Psoas muscle (tissue), 8 donors: ENCODE results near the gene GNB5. TPM values are rescaled to one million over a fixed set of nuclear protein-coding genes. Genes with fewer than 3 reads are reported as not detected.

ENCODE experiments used
- ATAC-seq, 4 donors: fragments of 200-7000 bp; cut with Tn5 transposase; one replicate each; pipeline ENCODE4 v1.9.1; 2020; ENCODE audit warnings: moderate library complexity in 3 of 4, mild to moderate bottlenecking in 2 of 4
- DNase-seq, 2 donors: peaks; one replicate each; pipeline ENCODE4 v3.0.0-alpha.2; 2020
- H3K27ac ChIP-seq: fragments of 200-600 bp; one replicate; pipeline ENCODE4 v1.8.0; 2022
- H3K27me3 ChIP-seq, 3 donors: fragments of 200-600 bp in 1 of 3; one replicate each; pipeline versions ENCODE4 v1.6.1 to v1.8.0; 2013 to 2022; ENCODE audit warnings: low read length in 2 of 3, mild to moderate bottlenecking in 2 of 3, moderate library complexity in 1 of 3; ENCODE audit not compliant: insufficient read depth in 3 of 3
- H3K36me3 ChIP-seq, 2 donors: fragments of 200-600 bp in 1 of 2; one replicate each; pipeline versions ENCODE4 v1.6.1 to v1.8.0; 2013 to 2022; ENCODE audit warnings: low read depth in 1 of 2, mild to moderate bottlenecking in 1 of 2, moderate library complexity in 1 of 2; ENCODE audit not compliant: insufficient read depth in 1 of 2
- H3K4me1 ChIP-seq: fragments of 200-600 bp; one replicate; pipeline ENCODE4 v1.8.0; 2022
- H3K4me3 ChIP-seq: fragments of 200-600 bp; one replicate; pipeline ENCODE4 v1.8.0; 2022; ENCODE audit warnings: mild to moderate bottlenecking
- H3K9me3 ChIP-seq: fragments of 200-600 bp; one replicate; pipeline ENCODE4 v1.8.0; 2022
- CTCF ChIP-seq: fragments of 200-600 bp; IDR thresholded peaks from one replicate; pipeline ENCODE4 v1.8.0; 2022; ENCODE audit warnings: antibody characterized with exemption
- WGBS, 3 donors: extraction: QIAGEN DNeasy Blood & Tissue Kit; methylation state at CpG; one replicate each; pipeline versions ENCODE4 v1.1.6 to v1.1.7; 2013; 5-methylcytosine and 5-hydroxymethylcytosine counted together
- intact Hi-C, 2 donors: fragments of 100-400 bp; cut with DNase I; formaldehyde crosslinking; loops; one replicate each; pipeline versions ENCODE4 v1.11.0 to v1.14.2; 2022
- polyA plus RNA-seq, 3 donors: library from polyadenylated mRNA; stranded (reverse); fragments of 200-250 nt; gene quantifications; one replicate each; pipeline ENCODE4 v1.2.3, GENCODE V29; 2013
- total RNA-seq, 4 donors: library from RNA; stranded (reverse); fragmentation: NEBNext Ultra II Directional in 2 of 4; extraction: Animal tissue kit (Norgen Biotek cat#: 25700) in 2 of 4; gene quantifications; one replicate each; pipeline versions ENCODE4 v1.2.1 to v1.2.4, GENCODE V29; 2021 to 2023
- donor health status: healthy with polysubstance abuse.
- donor health status: DM: no; HTN: no; CAD: no; lungs with moderate emphysema.
- donor health status: Bipolar disorder and iron deficiency.
- donor health status: healthy.
- donor health status: DM: yes; HTN: yes; CAD: no.
- donor health status: DM: no; HTN: no; CAD: no.
- donor health status: DM: no; HTN: no; CAD: no.
- donor health status: DM: yes; HTN: yes; CAD: no.

GNB5 gene
- total and polyA plus RNA-seq, 7 donors = 0.86 to 2.5 (median 1.4) TPM

- ATAC-seq (no peak), DNase-seq (no peak)
- 96 to 97% (median 96%) methylated on average over 13 of the region's 13 CpGs for WGBS, 3 donors
- H3K4me1 ChIP-seq = no peaks in the 10 kb centered on the region
- no peak overlapping the region for H3K4me3 ChIP-seq
- no peak overlapping the region for H3K27ac ChIP-seq
- no peaks in the 10 kb centered on the region for H3K36me3 ChIP-seq
- intact Hi-C loops = no loop called here
- H3K27me3 ChIP-seq = no peaks in the 10 kb centered on the region
- no peak for TF ChIP-seq CTCF
- no peaks in the 10 kb centered on the region for H3K9me3 ChIP-seq
Measured at GRCh38 chr15:52161406-52161966, 29.7 kb downstream of the GNB5 start.

GRCh38 chr15:52159645-52160044 is 31.5 kb downstream of the GNB5 start:
- WGBS, 3 donors = 97 to 100% (median 98%) methylated on average over 3 of the region's 3 CpGs
- Histone ChIP-seq H3K36me3 (no peaks in the 10 kb centered on the region), H3K9me3 (no peaks in the 10 kb centered on the region), H3K4me1 (no peaks in the 10 kb centered on the region), H3K27ac (no peak overlapping the region), H3K4me3 (no peak overlapping the region), H3K27me3 (no peaks in the 10 kb centered on the region)
- intact Hi-C loops = no loop called here
- ATAC-seq = no peak
- TF ChIP-seq CTCF = no peak
- DNase-seq = no peak

- Histone ChIP-seq H3K9me3 (no peaks in the 10 kb centered on the region), H3K4me3 (no peak overlapping the region), H3K27ac (no peak overlapping the region), H3K4me1 (no peaks in the 10 kb centered on the region), H3K36me3 (no peaks in the 10 kb centered on the region), H3K27me3 (no peaks in the 10 kb centered on the region)
- intact Hi-C loops = no loop called here
- no peak for DNase-seq
- 76 to 84% (median 81%) methylated on average over 10 of the region's 10 CpGs for WGBS, 3 donors
- no peak for ATAC-seq
- no peak for TF ChIP-seq CTCF
Measured at GRCh38 chr15:52158084-52158765, 33.0 kb downstream of the GNB5 start.

- Histone ChIP-seq H3K27me3 (no peaks in the 10 kb centered on the region), H3K9me3 (no peaks in the 10 kb centered on the region), H3K4me1 (no peaks in the 10 kb centered on the region), H3K36me3 (no peaks in the 10 kb centered on the region), H3K27ac (no peak overlapping the region), H3K4me3 (no peak overlapping the region)
- no peak for DNase-seq
- intact Hi-C loops = no loop called here
- 83 to 88% (median 84%) methylated on average over 2 of the region's 2 CpGs for WGBS, 3 donors
- no peak for ATAC-seq
- no peak for TF ChIP-seq CTCF
Measured at GRCh38 chr15:52155878-52156277, 35.3 kb downstream of the GNB5 start.
